HepG2 (cell line): Measurements from ENCODE around the gene CTDSP1. TPM values are rescaled to one million over a fixed set of nuclear protein-coding genes. Genes with fewer than 3 reads are reported as not detected.

Experiments used
- ARNTL ChIP-seq: sonication (generic); formaldehyde crosslinking; IDR thresholded peaks from 2 replicates; pipeline ENCODE4 v1.4.0; 2020; ENCODE audit warnings: mild to moderate bottlenecking, missing genetic modification reagents
- FOXK1 ChIP-seq: sonication (generic); formaldehyde crosslinking; IDR thresholded peaks from 2 replicates; pipeline ENCODE4 v1.4.0; 2020; ENCODE audit warnings: low read depth, missing genetic modification reagents, borderline replicate concordance
- JDP2 ChIP-seq: sonication (generic); formaldehyde crosslinking; IDR thresholded peaks from 2 replicates; pipeline ENCODE4 v1.8.1; 2022; ENCODE audit warnings: missing genetic modification reagents, borderline replicate concordance
- KDM5B ChIP-seq: sonication (generic); formaldehyde crosslinking; IDR thresholded peaks from 2 replicates; pipeline ENCODE4 v1.4.0; 2020; ENCODE audit warnings: missing genetic modification reagents, mild to moderate bottlenecking, borderline replicate concordance
- MZF1 ChIP-seq: sonication (generic); formaldehyde crosslinking; IDR thresholded peaks from 2 replicates; pipeline ENCODE4 v1.8.1; 2023; ENCODE audit warnings: mild to moderate bottlenecking, missing genetic modification reagents, borderline replicate concordance
- NFAT5 ChIP-seq: sonication (generic); formaldehyde crosslinking; IDR thresholded peaks from 2 replicates; pipeline ENCODE4 v1.4.0; 2020; ENCODE audit warnings: missing genetic modification reagents
- NR2F6 ChIP-seq, 2 experiments: IDR thresholded peaks; 2 replicates each; pipeline ENCODE4 v1.6.1; 2016; ENCODE audit warnings: antibody characterized with exemption in 1 of 2, mild to moderate bottlenecking in 1 of 2
- NRL ChIP-seq: sonication (generic); formaldehyde crosslinking; IDR thresholded peaks from 2 replicates; pipeline ENCODE4 v1.5.0; 2020; ENCODE audit warnings: missing genetic modification reagents, mild to moderate bottlenecking, moderate library complexity, borderline replicate concordance
- PHF20 ChIP-seq: sonication (generic); formaldehyde crosslinking; IDR thresholded peaks from 2 replicates; pipeline ENCODE4 v1.5.0; 2020; ENCODE audit warnings: mild to moderate bottlenecking, missing genetic modification reagents
- POLR2A ChIP-seq, 2 experiments: IDR thresholded peaks; 2 replicates each; pipeline ENCODE4 v1.6.1; 2011; ENCODE audit warnings: low read depth in 2 of 2, low read length in 2 of 2, mild to moderate bottlenecking in 1 of 2, moderate library complexity in 1 of 2; ENCODE audit not compliant: insufficient read depth in 1 of 2
- RCOR2 ChIP-seq: IDR thresholded peaks from 2 replicates; pipeline ENCODE4 v1.6.1; 2016; ENCODE audit warnings: missing biosample characterization, missing genetic modification reagents
- RELA ChIP-seq: sonication (generic); formaldehyde crosslinking; IDR thresholded peaks from 2 replicates; pipeline ENCODE4 v1.4.0; 2020; ENCODE audit warnings: missing genetic modification reagents
- REST ChIP-seq, 2 experiments: IDR thresholded peaks; 2 replicates each; pipeline ENCODE4 v1.6.1; 2011 to 2012; ENCODE audit warnings: low read length in 2 of 2, borderline replicate concordance in 1 of 2, low read depth in 1 of 2, mild to moderate bottlenecking in 1 of 2, moderate library complexity in 1 of 2
- SNAI1 ChIP-seq: sonication (generic); formaldehyde crosslinking; IDR thresholded peaks from 2 replicates; pipeline ENCODE4 v1.5.0; 2020; ENCODE audit warnings: mild to moderate bottlenecking, missing genetic modification reagents, borderline replicate concordance
- STAG1 ChIP-seq: sonication (generic); formaldehyde crosslinking; IDR thresholded peaks from 2 replicates; pipeline ENCODE4 v1.4.0; 2020; ENCODE audit warnings: missing genetic modification reagents
- TARDBP ChIP-seq: sonication (generic); formaldehyde crosslinking; IDR thresholded peaks from 2 replicates; pipeline ENCODE4 v1.8.0; 2022; ENCODE audit warnings: mild to moderate bottlenecking, missing genetic modification reagents
- ZNF232 ChIP-seq: sonication (generic); formaldehyde crosslinking; IDR thresholded peaks from 2 replicates; pipeline ENCODE4 v1.4.0; 2020; ENCODE audit warnings: missing genetic modification reagents, borderline replicate concordance
- ZNF263 ChIP-seq: sonication (generic); formaldehyde crosslinking; IDR thresholded peaks from 2 replicates; pipeline ENCODE4 v1.4.0; 2020; ENCODE audit warnings: missing genetic modification reagents
- ZNF468 ChIP-seq: sonication (generic); formaldehyde crosslinking; IDR thresholded peaks from 2 replicates; pipeline ENCODE4 v1.8.0; 2022; ENCODE audit warnings: mild to moderate bottlenecking, moderate library complexity, missing genetic modification reagents
- ZNF674 ChIP-seq: sonication (generic); formaldehyde crosslinking; IDR thresholded peaks from 2 replicates; pipeline ENCODE4 v1.5.0; 2020; ENCODE audit warnings: low read depth, mild to moderate bottlenecking, missing genetic modification reagents
- polyA plus RNA-seq, 8 experiments: library from polyadenylated mRNA; depleted of rRNA in 3 of 8; stranded (reverse) in 7 of 8; unstranded in 1 of 8; fragments of >200 nt; fragmentation: Illumina TruSeq in 4 of 8; extraction: Trizol in 4 of 8; gene quantifications; 2 replicates each; pipeline versions ENCODE4 v1.2.1 to v1.2.3, GENCODE V29; 2011 to 2016; ENCODE audit warnings: low read depth in 4 of 8, missing spikeins in 1 of 8, mixed read lengths in 1 of 8; ENCODE audit not compliant: insufficient read depth in 1 of 8
- total RNA-seq, 5 experiments: library from RNA; depleted of rRNA; stranded (reverse); fragments of >200 nt; fragmentation: Illumina TruSeq; extraction: Trizol; gene quantifications; 2 replicates each; pipeline ENCODE4 v1.2.3, GENCODE V29; 2016; ENCODE audit warnings: low read depth in 1 of 5

CTDSP1 gene
- total and polyA plus RNA-seq, 2 of the 13 experiments (the other 11 are each of a cell fraction or from before 2014, with no cell fraction given): 91.0 to 268 TPM

- peak; percentile 84; the same call in 1 of the 2 replicates for TF ChIP-seq NFAT5 (CRISPR knock-in tag)
- 0 out of 2 replicates have a peak, but pooled peaks have one; percentile 6 for TF ChIP-seq ARNTL
- peak; percentile 40; the same call in 1 of the 2 replicates for TF ChIP-seq PHF20 (CRISPR knock-in tag)
- TF ChIP-seq RCOR2 (CRISPR knock-in tag): no peak; the same call in 1 of the 2 replicates
- TF ChIP-seq JDP2 (CRISPR knock-in tag): no peak; the same call in 1 of the 2 replicates
- TF ChIP-seq SNAI1: 0 out of 2 replicates have a peak, but pooled peaks have one; percentile 53
- TF ChIP-seq ZNF674: 0 out of 2 replicates have a peak, but pooled peaks have one; percentile 38
- TF ChIP-seq TARDBP: 0 out of 2 replicates have a peak, but pooled peaks have one; percentile 36
- TF ChIP-seq STAG1: peak; percentile 48
- peak in 1 of 2 experiments; percentile 72; a peak in 2 of 4 replicates for TF ChIP-seq POLR2A (IDR thresholded peaks at IDR 0.05; ENCODE audit: insufficient read depth in 1 of 2, low read depth in 2 of 2, low read length in 2 of 2)
- peak; percentile 84; the same call in 1 of the 2 replicates for TF ChIP-seq FOXK1 (CRISPR knock-in tag)
- no peak for TF ChIP-seq ZNF468 (CRISPR knock-in tag)
- TF ChIP-seq RELA: peak; percentile 64; the same call in 1 of the 2 replicates
- peak; percentile 22; the same call in 1 of the 2 replicates for TF ChIP-seq NRL
- TF ChIP-seq KDM5B (CRISPR knock-in tag): 0 out of 2 replicates have a peak, but pooled peaks have one; percentile 38
- peak; percentile 14; the same call in 1 of the 2 replicates for TF ChIP-seq ZNF263 (CRISPR knock-in tag)
- TF ChIP-seq REST (IDR thresholded peaks at IDR 0.05; ENCODE audit: borderline replicate concordance in 1 of 2, low read depth in 1 of 2, low read length in 2 of 2): peak in 1 of 2 experiments; percentile 44; a peak in 1 of 4 replicates
- no peak for TF ChIP-seq MZF1
- TF ChIP-seq NR2F6 (IDR thresholded peaks at IDR 0.05): no peak
- 0 out of 2 replicates have a peak, but pooled peaks have one; percentile 33 for TF ChIP-seq NR2F6 (CRISPR knock-in tag; IDR thresholded peaks at IDR 0.05)
- TF ChIP-seq ZNF232 (CRISPR knock-in tag): peak; percentile 79; the same call in 1 of the 2 replicates
Measured at GRCh38 chr2:218399391-218400166, at the start of gene CTDSP1 (continued).
